SK-N-SH (cell line): ENCODE measurements around the gene MEIOC. TPM values are rescaled to one million over a fixed set of nuclear protein-coding genes. Genes with fewer than 3 reads are reported as not detected.

Experiments used
- CTCF ChIA-PET: fragments of 300-600, 350-600 bp; formaldehyde crosslinking; extraction: SDS; loops from one replicate; lab custom pipeline; 2021; lab: Yijun Ruan, JAX
- POLR2A ChIA-PET: fragments of 350-600 bp; sonication (Branson Sonifier 250); formaldehyde crosslinking; extraction: SDS; loops from one replicate; lab custom pipeline; 2020; ENCODE audit warnings: antibody characterized with exemption, inconsistent platforms; lab: Yijun Ruan, JAX
- DNase-seq: peaks from one replicate; pipeline ENCODE4 v3.0.0; 2012
- H2AFZ ChIP-seq: fragments of 200-600 bp; sonication (generic); 2 replicates; pipeline ENCODE4 v1.8.1; 2016; ENCODE audit warnings: antibody characterized with exemption, mild to moderate bottlenecking, low read depth
- H3F3A ChIP-seq: fragments of 200-600 bp; sonication (generic); replicated peaks from 2 replicates; pipeline ENCODE3; 2016; ENCODE audit warnings: antibody characterized with exemption, mild to moderate bottlenecking; ENCODE audit not compliant: insufficient read depth
- H3K27ac ChIP-seq, 2 experiments: fragments of 200-500 bp in 1 of 2; fragments of 200-600 bp in 1 of 2; sonication (Bioruptor generic) in 1 of 2; sonication (generic), shearing (Covaris generic) in 1 of 2; 2 replicates each; pipeline versions ENCODE4 v1.5.1 to v1.6.1; 2014 to 2016; ENCODE audit warnings: low read depth in 2 of 2, inconsistent platforms in 1 of 2, low read length in 1 of 2, mild to moderate bottlenecking in 1 of 2, mixed read lengths in 1 of 2
- H3K27me3 ChIP-seq: fragments of 200-600 bp; sonication (generic), shearing (Covaris generic); 2 replicates; pipeline ENCODE4 v1.6.1; 2016; ENCODE audit warnings: mixed run types; ENCODE audit not compliant: insufficient read depth
- H3K36me3 ChIP-seq, 2 experiments: fragments of 200-500 bp in 1 of 2; fragments of 200-600 bp in 1 of 2; sonication (Bioruptor generic) in 1 of 2; sonication (generic) in 1 of 2; replicated peaks in 1 of 2; 2 replicates each; pipeline versions ENCODE3 to v1.5.1; 2014 to 2016; ENCODE audit warnings: low read length in 1 of 2, mild to moderate bottlenecking in 1 of 2; ENCODE audit not compliant: insufficient read depth in 2 of 2, control insufficient read depth in 1 of 2
- H3K4me1 ChIP-seq, 2 experiments: fragments of 200-500 bp in 1 of 2; fragments of 200-600 bp in 1 of 2; sonication (Bioruptor generic) in 1 of 2; sonication (generic), shearing (Covaris generic) in 1 of 2; 2 replicates each; pipeline versions ENCODE4 v1.5.1 to v1.6.1; 2014 to 2016; ENCODE audit warnings: low read depth in 1 of 2, low read length in 1 of 2, mixed run types in 1 of 2; ENCODE audit not compliant: insufficient read depth in 2 of 2, control insufficient read depth in 1 of 2
- H3K4me2 ChIP-seq: fragments of 200-600 bp; sonication (generic), shearing (Covaris generic); 2 replicates; pipeline ENCODE4 v1.6.1; 2017; ENCODE audit warnings: mixed run types
- H3K4me3 ChIP-seq, 2 experiments: fragments of 200-500 bp in 1 of 2; fragments of 200-600 bp in 1 of 2; sonication (Bioruptor generic) in 1 of 2; sonication (generic), shearing (Covaris generic) in 1 of 2; 2 replicates each; pipeline versions ENCODE4 v1.5.1 to v1.8.1; 2014 to 2016; ENCODE audit warnings: low read depth in 2 of 2, inconsistent platforms in 1 of 2, low read length in 1 of 2, mild to moderate bottlenecking in 1 of 2, mixed read lengths in 1 of 2, moderate library complexity in 1 of 2
- H3K79me2 ChIP-seq: fragments of 200-600 bp; sonication (generic); 2 replicates; pipeline ENCODE4 v1.8.1; 2017; ENCODE audit warnings: mild to moderate bottlenecking; ENCODE audit not compliant: insufficient read depth
- H3K9ac ChIP-seq: fragments of 200-600 bp; sonication (generic); 2 replicates; pipeline ENCODE4 v1.6.1; 2017; ENCODE audit warnings: mixed run types
- H3K9me2 ChIP-seq: fragments of 200-600 bp; sonication (generic); 2 replicates; pipeline ENCODE4 v1.6.1; 2017; ENCODE audit warnings: mixed run types
- H3K9me3 ChIP-seq: fragments of 200-600 bp; sonication (generic); 2 replicates; pipeline ENCODE4 v1.6.1; 2017; ENCODE audit warnings: mixed run types, mild to moderate bottlenecking, moderate library complexity
- H4K20me1 ChIP-seq: fragments of 200-600 bp; sonication (generic); 2 replicates; pipeline ENCODE4 v1.6.1; 2017; ENCODE audit warnings: mild to moderate bottlenecking, mixed run types; ENCODE audit not compliant: insufficient read depth
- CTCF ChIP-seq: fragments of 200-600 bp; sonication (generic); IDR thresholded peaks from 2 replicates; pipeline ENCODE4 v1.6.1; 2017; ENCODE audit warnings: antibody characterized with exemption, mild to moderate bottlenecking, moderate library complexity
- EP300 ChIP-seq, 2 experiments: IDR thresholded peaks; 2 replicates each; pipeline versions ENCODE4 v1.4.0 to v1.6.1; 2012; ENCODE audit warnings: borderline replicate concordance in 1 of 2, low read depth in 1 of 2, low read length in 1 of 2
- FOSL2 ChIP-seq: IDR thresholded peaks from 2 replicates; pipeline ENCODE4 v1.4.0; 2012; ENCODE audit warnings: low read depth, mild to moderate bottlenecking, moderate library complexity, borderline replicate concordance
- FOXJ3 ChIP-seq: sonication (generic); formaldehyde crosslinking; IDR thresholded peaks from 2 replicates; pipeline ENCODE4 v1.5.1; 2020; ENCODE audit warnings: mild to moderate bottlenecking, missing genetic modification reagents
- MEF2A ChIP-seq: IDR thresholded peaks from 2 replicates; pipeline ENCODE4 v1.4.0; 2012; ENCODE audit warnings: low read depth, borderline replicate concordance
- MXI1 ChIP-seq: IDR thresholded peaks from 2 replicates; pipeline ENCODE4 v1.6.1; 2012; ENCODE audit warnings: mild to moderate bottlenecking, low read depth, low read length, improper control_type of control experiment
- NFIC ChIP-seq: IDR thresholded peaks from 2 replicates; pipeline ENCODE4 v1.4.0; 2012; ENCODE audit warnings: borderline replicate concordance
- NRF1 ChIP-seq: IDR thresholded peaks from 2 replicates; pipeline ENCODE4 v1.6.1; 2012; ENCODE audit warnings: low read depth, mild to moderate bottlenecking, low read length
- RCOR1 ChIP-seq: fragments of 150-350 bp; IDR thresholded peaks from 2 replicates; pipeline ENCODE4 v1.6.1; 2017; ENCODE audit warnings: antibody characterized with exemption, low read length
- RFX5 ChIP-seq: IDR thresholded peaks from 2 replicates; pipeline ENCODE4 v1.6.1; 2012; ENCODE audit warnings: mild to moderate bottlenecking, improper control_type of control experiment, low read length
- SMC3 ChIP-seq: IDR thresholded peaks from 2 replicates; pipeline ENCODE4 v1.6.1; 2012; ENCODE audit warnings: low read depth, low read length, improper control_type of control experiment
- TAF1 ChIP-seq: IDR thresholded peaks from 2 replicates; pipeline ENCODE4 v1.6.1; 2012; ENCODE audit warnings: low read depth, mild to moderate bottlenecking, low read length, moderate library complexity, borderline replicate concordance
- USF1 ChIP-seq: IDR thresholded peaks from 2 replicates; pipeline ENCODE4 v1.4.0; 2012; ENCODE audit warnings: low read depth, borderline replicate concordance
- USF2 ChIP-seq: fragments of 150-350 bp; IDR thresholded peaks from 2 replicates; pipeline ENCODE4 v1.6.1; 2017; ENCODE audit warnings: antibody characterized with exemption, low read length, low read depth, borderline replicate concordance
- YY1 ChIP-seq: IDR thresholded peaks from 2 replicates; pipeline ENCODE4 v1.4.0; 2012; ENCODE audit warnings: low read depth, mild to moderate bottlenecking
- WGBS: methylation state at CpG from one replicate; pipeline ENCODE4 v1.1.6; 2017; ENCODE audit warnings: low lambda C conversion rate; 5-methylcytosine and 5-hydroxymethylcytosine counted together
- polyA plus RNA-seq, 3 experiments: library from polyadenylated mRNA; depleted of rRNA; stranded (reverse); fragments of >200 nt; gene quantifications; 2 replicates each; pipeline ENCODE4 v1.2.3, GENCODE V29; 2012
- TF ChIP-seq, protein P1 (sequence below): IDR thresholded peaks from 2 replicates; pipeline ENCODE4; 2012
- TF ChIP-seq, protein P2 (sequence below): IDR thresholded peaks from 2 replicates; pipeline ENCODE4 v1.6.1; 2012; ENCODE audit warnings: mild to moderate bottlenecking, low read depth, low read length, moderate library complexity

Gene MEIOC
- polyA plus RNA-seq, 1 of the 3 experiments (the other 2 are of a cell fraction), result 1.3 TPM

DNA sequence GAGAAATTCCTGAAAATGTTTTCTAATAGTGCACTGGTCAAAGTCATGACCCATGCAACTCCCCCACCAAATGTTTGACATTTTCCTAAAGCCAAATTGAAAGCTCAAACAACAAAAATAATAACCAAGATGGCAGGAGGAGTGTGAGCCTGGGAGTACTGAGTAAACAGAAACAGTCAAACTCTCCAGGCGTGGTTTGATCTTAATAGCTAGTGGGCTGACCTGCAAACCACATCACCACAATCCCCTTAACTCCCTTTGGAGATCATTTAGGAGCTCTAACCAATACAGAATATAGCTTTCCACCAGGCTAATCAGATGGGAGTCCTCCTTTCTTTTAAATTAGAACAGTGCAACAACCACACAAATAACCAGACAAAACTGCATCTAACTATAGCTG lies 19.2 kb upstream of the MEIOC start:
- POLR2A ChIA-PET, result no interaction called here
- H3K79me2 ChIP-seq, result no peaks in the 10 kb centered on the region
- no peak for TF ChIP-seq FOXJ3 (CRISPR knock-in tag)
- TF ChIP-seq RFX5, result no peak
- no peak for TF ChIP-seq YY1
- TF ChIP-seq USF1, result no peak
- TF ChIP-seq TAF1, result no peak
- TF ChIP-seq RCOR1, result no peak
- TF ChIP-seq FOSL2, result no peak
- TF ChIP-seq, protein P1, sequence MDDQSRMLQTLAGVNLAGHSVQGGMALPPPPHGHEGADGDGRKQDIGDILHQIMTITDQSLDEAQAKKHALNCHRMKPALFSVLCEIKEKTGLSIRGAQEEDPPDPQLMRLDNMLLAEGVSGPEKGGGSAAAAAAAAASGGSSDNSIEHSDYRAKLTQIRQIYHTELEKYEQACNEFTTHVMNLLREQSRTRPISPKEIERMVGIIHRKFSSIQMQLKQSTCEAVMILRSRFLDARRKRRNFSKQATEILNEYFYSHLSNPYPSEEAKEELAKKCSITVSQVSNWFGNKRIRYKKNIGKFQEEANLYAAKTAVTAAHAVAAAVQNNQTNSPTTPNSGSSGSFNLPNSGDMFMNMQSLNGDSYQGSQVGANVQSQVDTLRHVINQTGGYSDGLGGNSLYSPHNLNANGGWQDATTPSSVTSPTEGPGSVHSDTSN, result no peak
- TF ChIP-seq SMC3, result no peak
- TF ChIP-seq MXI1, result no peak
- TF ChIP-seq, protein P2, sequence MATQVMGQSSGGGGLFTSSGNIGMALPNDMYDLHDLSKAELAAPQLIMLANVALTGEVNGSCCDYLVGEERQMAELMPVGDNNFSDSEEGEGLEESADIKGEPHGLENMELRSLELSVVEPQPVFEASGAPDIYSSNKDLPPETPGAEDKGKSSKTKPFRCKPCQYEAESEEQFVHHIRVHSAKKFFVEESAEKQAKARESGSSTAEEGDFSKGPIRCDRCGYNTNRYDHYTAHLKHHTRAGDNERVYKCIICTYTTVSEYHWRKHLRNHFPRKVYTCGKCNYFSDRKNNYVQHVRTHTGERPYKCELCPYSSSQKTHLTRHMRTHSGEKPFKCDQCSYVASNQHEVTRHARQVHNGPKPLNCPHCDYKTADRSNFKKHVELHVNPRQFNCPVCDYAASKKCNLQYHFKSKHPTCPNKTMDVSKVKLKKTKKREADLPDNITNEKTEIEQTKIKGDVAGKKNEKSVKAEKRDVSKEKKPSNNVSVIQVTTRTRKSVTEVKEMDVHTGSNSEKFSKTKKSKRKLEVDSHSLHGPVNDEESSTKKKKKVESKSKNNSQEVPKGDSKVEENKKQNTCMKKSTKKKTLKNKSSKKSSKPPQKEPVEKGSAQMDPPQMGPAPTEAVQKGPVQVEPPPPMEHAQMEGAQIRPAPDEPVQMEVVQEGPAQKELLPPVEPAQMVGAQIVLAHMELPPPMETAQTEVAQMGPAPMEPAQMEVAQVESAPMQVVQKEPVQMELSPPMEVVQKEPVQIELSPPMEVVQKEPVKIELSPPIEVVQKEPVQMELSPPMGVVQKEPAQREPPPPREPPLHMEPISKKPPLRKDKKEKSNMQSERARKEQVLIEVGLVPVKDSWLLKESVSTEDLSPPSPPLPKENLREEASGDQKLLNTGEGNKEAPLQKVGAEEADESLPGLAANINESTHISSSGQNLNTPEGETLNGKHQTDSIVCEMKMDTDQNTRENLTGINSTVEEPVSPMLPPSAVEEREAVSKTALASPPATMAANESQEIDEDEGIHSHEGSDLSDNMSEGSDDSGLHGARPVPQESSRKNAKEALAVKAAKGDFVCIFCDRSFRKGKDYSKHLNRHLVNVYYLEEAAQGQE, result no peak
- no peak for TF ChIP-seq USF2
- TF ChIP-seq NFIC, result no peak
- TF ChIP-seq NRF1, result no peak
- TF ChIP-seq MEF2A, result no peak
- no peak for TF ChIP-seq CTCF
- TF ChIP-seq EP300 (IDR thresholded peaks at IDR 0.05; ENCODE audit: borderline replicate concordance in 1 of 2, low read depth in 1 of 2, low read length in 1 of 2), result no peak
- TF ChIP-seq, all 33 proteins: peak for 0
- CTCF ChIA-PET, result interaction anchor here (0.6 to 5.7 kb wide), 25 partner anchors 9 to 306 kb away, joined by 3 to 55 read pairs (median 3); partner anchors contain the start of gene MEIOC
- H3K4me1 ChIP-seq, result no peaks in the 10 kb centered on the region
- H3F3A ChIP-seq, result no peaks in the 10 kb centered on the region
- 50% methylated on average over 1 of the region's 1 CpG for WGBS
- no peak overlapping the region for H3K27ac ChIP-seq
- no peaks in the 10 kb centered on the region for H3K36me3 ChIP-seq
- H3K9me2 ChIP-seq, result no peaks in the 10 kb centered on the region
- no peak for DNase-seq
- no peak overlapping the region for H2AFZ ChIP-seq
- no peak overlapping the region for H3K4me2 ChIP-seq
- H3K4me3 ChIP-seq, result no peak overlapping the region
- H3K9ac ChIP-seq, result no peak overlapping the region
- H3K9me3 ChIP-seq, result no peaks in the 10 kb centered on the region
- no peaks in the 10 kb centered on the region for H4K20me1 ChIP-seq
- no peaks in the 10 kb centered on the region for H3K27me3 ChIP-seq
